Upper lobe of right lung (tissue), 1 donor: ENCODE measurements around the gene USP54. TPM values are rescaled to one million over a fixed set of nuclear protein-coding genes. Genes with fewer than 3 reads are reported as not detected.

Source experiments
- ATAC-seq: fragments of 200-7000 bp; cut with Tn5 transposase; one replicate; pipeline ENCODE4 v1.9.1; 2020; ENCODE audit warnings: mild to moderate bottlenecking, moderate library complexity
- DNase-seq: peaks from one replicate; pipeline ENCODE4 v3.0.0-alpha.2; 2020
- H3K27ac ChIP-seq: fragments of 200-600 bp; one replicate; pipeline ENCODE4 v1.8.0; 2022
- H3K27me3 ChIP-seq: fragments of 200-600 bp; one replicate; pipeline ENCODE4 v1.8.0; 2022; ENCODE audit warnings: mild to moderate bottlenecking
- H3K36me3 ChIP-seq: fragments of 200-600 bp; one replicate; pipeline ENCODE4 v1.8.0; 2022
- H3K4me1 ChIP-seq: fragments of 200-600 bp; one replicate; pipeline ENCODE4 v1.8.0; 2022
- H3K4me3 ChIP-seq: fragments of 200-600 bp; one replicate; pipeline ENCODE4 v1.8.0; 2022; ENCODE audit warnings: mild to moderate bottlenecking
- H3K9me3 ChIP-seq: fragments of 200-600 bp; one replicate; pipeline ENCODE4 v1.8.0; 2022
- CTCF ChIP-seq: fragments of 200-600 bp; IDR thresholded peaks from one replicate; pipeline ENCODE4 v1.8.0; 2022; ENCODE audit warnings: antibody characterized with exemption
- intact Hi-C: fragments of 100-400 bp; cut with DNase I; formaldehyde crosslinking; loops from one replicate; pipeline ENCODE4 v1.11.0; 2022
- total RNA-seq: library from RNA; stranded (reverse); fragmentation: NEBNext Ultra II Directional; extraction: Animal tissue kit (Norgen Biotek cat#: 25700); gene quantifications from one replicate; pipeline ENCODE4 v1.2.1, GENCODE V29; 2021
- donor health status: DM: no; HTN: yes; CAD: no; lungs with severe emphysema.

USP54 gene
- total RNA-seq, 1 donor from 2014 or later = 114 TPM

DNA sequence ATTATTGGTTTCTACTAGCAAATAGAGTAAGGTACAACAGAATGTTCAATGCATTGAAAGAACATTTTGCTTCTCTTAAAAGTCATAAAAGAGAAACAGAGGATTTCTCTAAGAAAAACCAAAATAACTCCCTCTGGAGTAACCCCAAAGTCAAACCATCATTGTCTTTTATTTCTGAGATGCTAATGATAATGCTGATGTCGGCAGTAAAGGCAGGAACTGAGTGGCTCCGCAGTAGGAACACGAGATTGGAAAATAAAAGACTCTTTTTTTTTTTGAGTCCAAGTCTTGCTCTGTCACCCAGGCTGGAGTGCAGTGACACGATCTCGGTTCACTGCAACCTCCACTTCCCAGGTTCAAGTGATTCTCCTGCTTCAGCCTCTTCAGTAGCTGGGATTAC is 2.7 kb upstream of the USP54 start:
- no peak for TF ChIP-seq CTCF
- no peaks in the 10 kb centered on the region for H3K36me3 ChIP-seq
- DNase-seq (no peak), ATAC-seq (no peak)
- H3K27ac ChIP-seq = no peak overlapping the region
- no peak overlapping the region for H3K4me3 ChIP-seq
- H3K9me3 ChIP-seq = no peaks in the 10 kb centered on the region
- H3K27me3 ChIP-seq = no peaks in the 10 kb centered on the region
- H3K4me1 ChIP-seq = peaks cover 31% of the 10 kb centered on the region
- intact Hi-C loops = no loop called here

- intact Hi-C loops = no loop called here
- DNase-seq = no peak
- Histone ChIP-seq H3K27ac (no peak overlapping the region), H3K27me3 (no peaks in the 10 kb centered on the region), H3K4me1 (peaks cover 36% of the 10 kb centered on the region), H3K4me3 (no peak overlapping the region), H3K36me3 (no peaks in the 10 kb centered on the region), H3K9me3 (no peaks in the 10 kb centered on the region)
- no peak for TF ChIP-seq CTCF
- ATAC-seq = no peak
Measured at GRCh38 chr10:73593110-73593509, 2.0 kb upstream of the USP54 start.

GRCh38 chr10:73591935-73592699 is 975 bp upstream of the USP54 start:
- peaks cover 41% of the 10 kb centered on the region for H3K4me1 ChIP-seq
- H3K9me3 ChIP-seq = no peaks in the 10 kb centered on the region
- no peaks in the 10 kb centered on the region for H3K36me3 ChIP-seq
- H3K27ac ChIP-seq = peak overlapping the region; percentile 63
- DNase-seq = peak; percentile 71
- H3K27me3 ChIP-seq = no peaks in the 10 kb centered on the region
- intact Hi-C loops = no loop called here
- peak overlapping the region; percentile 9 for H3K4me3 ChIP-seq
- TF ChIP-seq CTCF = no peak
- peak; percentile 95 for ATAC-seq

DNA sequence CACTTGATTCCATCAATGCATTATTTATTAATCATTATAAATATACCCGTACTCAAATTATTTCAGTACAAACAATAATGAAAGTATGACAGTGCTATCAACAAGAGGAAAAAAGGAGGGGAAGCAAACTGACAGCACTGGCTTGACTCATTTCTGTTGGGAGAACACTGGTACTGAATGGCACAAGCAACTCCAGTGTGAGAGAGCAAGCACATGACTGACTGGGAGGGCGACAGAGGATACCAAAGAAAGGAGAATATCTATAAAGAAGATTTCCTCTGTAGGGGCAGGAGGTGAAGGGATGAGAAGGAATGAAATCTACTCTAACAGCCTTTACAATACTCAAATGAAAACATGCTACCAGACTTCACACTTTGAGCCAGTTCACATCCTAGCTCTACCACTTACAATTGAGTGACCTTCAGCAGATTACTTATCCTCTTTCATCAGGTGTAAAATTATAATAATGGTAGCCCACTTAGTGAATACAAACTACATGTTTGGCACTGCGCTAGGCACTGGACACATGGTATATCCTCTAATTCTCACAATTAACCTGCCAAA is 1.5 kb downstream of the USP54 start:
- TF ChIP-seq CTCF = no peak
- Histone ChIP-seq H3K4me3 (no peak overlapping the region), H3K9me3 (no peaks in the 10 kb centered on the region), H3K36me3 (no peaks in the 10 kb centered on the region), H3K4me1 (peaks cover 56% of the 10 kb centered on the region), H3K27me3 (no peaks in the 10 kb centered on the region), H3K27ac (no peak overlapping the region)
- intact Hi-C loops = no loop called here
- no peak for ATAC-seq
- no peak for DNase-seq

DNA sequence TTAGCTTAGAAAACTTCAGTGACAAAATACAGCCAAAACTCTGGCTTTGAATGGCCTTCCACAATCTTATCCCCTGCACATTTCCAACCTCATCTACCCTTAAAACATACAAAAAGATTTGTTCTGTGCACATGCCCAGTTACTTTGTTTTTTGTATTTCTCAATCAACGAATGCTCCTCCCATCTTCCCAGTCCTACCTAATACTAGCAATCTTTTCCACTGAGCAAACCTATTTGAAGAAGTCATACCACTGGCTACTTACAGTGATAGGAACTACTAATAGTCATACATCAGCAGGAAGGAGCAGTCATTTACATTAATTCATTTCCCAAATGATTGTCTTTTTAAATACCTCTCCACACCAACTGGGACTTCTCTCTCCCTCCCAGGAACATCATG is 2.5 kb downstream of the USP54 start:
- no peak overlapping the region for H3K4me3 ChIP-seq
- H3K27me3 ChIP-seq = no peaks in the 10 kb centered on the region
- no peaks in the 10 kb centered on the region for H3K36me3 ChIP-seq
- intact Hi-C loops = no loop called here
- peaks cover 56% of the 10 kb centered on the region for H3K4me1 ChIP-seq
- peak; percentile 17 for ATAC-seq
- H3K27ac ChIP-seq = peak overlapping the region; percentile 44
- H3K9me3 ChIP-seq = no peaks in the 10 kb centered on the region
- no peak for TF ChIP-seq CTCF
- DNase-seq = no peak
